Right lobe of liver (tissue), 4 donors: Measurements from ENCODE around the gene CA9.

Experiments used
- CTCF ChIP-seq, 4 donors: fragments of 200-600 bp in 3 of 4; fragments of 450-650 bp in 1 of 4; IDR thresholded peaks; one replicate each; pipeline versions ENCODE4 v1.5.1 to v1.8.0; 2016 to 2022; ENCODE audit warnings: antibody characterized with exemption in 4 of 4, mild to moderate bottlenecking in 2 of 4
- POLR2A ChIP-seq: fragments of 450-650 bp; IDR thresholded peaks from one replicate; pipeline ENCODE4 v1.6.1; 2017; ENCODE audit warnings: antibody characterized with exemption, mild to moderate bottlenecking
- donor health status: DM: no; HTN: no; CAD: no.
- donor health status: DM: no; HTN: no; CAD: no.
- donor health status: DM: no; HTN: yes; CAD: no.

GRCh38 chr9:35688558-35689541, 15.1 kb downstream of the CA9 start:
- no peak for TF ChIP-seq CTCF (IDR thresholded peaks at IDR 0.05)
- no peak for TF ChIP-seq POLR2A
